ENCODE results near the gene YOD1. TPM values are rescaled to one million over a fixed set of nuclear protein-coding genes. Genes with fewer than 3 reads are reported as not detected.

Gene YOD1
- total RNA-seq, 1 experiment from 2014 or later, result 11.8 TPM

- Mint-ChIP-seq H3K27ac (ENCODE audit: unreplicated experiment) (peak overlapping the region; percentile 97), H3K36me3 (ENCODE audit: insufficient read depth, unreplicated experiment) (peaks cover 48% of the 10 kb centered on the region), H3K27me3 (ENCODE audit: insufficient read depth, unreplicated experiment) (no peaks in the 10 kb centered on the region), H3K9me3 (ENCODE audit: unreplicated experiment) (no peaks in the 10 kb centered on the region), H3K4me1 (ENCODE audit: low read depth, unreplicated experiment) (peaks cover 15% of the 10 kb centered on the region), H3K4me3 (ENCODE audit: unreplicated experiment) (peak overlapping the region; percentile 94)
- Histone ChIP-seq H3K27me3 (replicated peaks; ENCODE audit: control insufficient read depth, insufficient read depth, low read length) (no peaks in the 10 kb centered on the region), H3K36me3 (ENCODE audit: control insufficient read depth, insufficient read depth, low read length) (0 out of 2 replicates have a peak, but pooled peaks cover 1% of the 10 kb centered on the region), H3K4me1 (peaks cover 27% of the 10 kb centered on the region), H3K9me3 (no peaks in the 10 kb centered on the region), H3K4me3 (ENCODE audit: low read depth, low read length) (peak overlapping the region; percentile 73)
- peak in 1 of 2 experiments; percentile 54 for DNase-seq
- ChIA-PET POLR2A (interaction anchor here (1.8 kb wide), 1 partner anchor 17 kb away, joined by 4 read pairs; the partner anchor contains the start of gene C1orf116), CTCF (interaction anchor here (1.7 kb wide), 1 partner anchor 18 kb away, joined by 12 read pairs; the partner anchor contains the start of gene C1orf116)
- BruUV-seq (replicated peaks), result no TSS peak
- TF ChIP-seq, protein P1, sequence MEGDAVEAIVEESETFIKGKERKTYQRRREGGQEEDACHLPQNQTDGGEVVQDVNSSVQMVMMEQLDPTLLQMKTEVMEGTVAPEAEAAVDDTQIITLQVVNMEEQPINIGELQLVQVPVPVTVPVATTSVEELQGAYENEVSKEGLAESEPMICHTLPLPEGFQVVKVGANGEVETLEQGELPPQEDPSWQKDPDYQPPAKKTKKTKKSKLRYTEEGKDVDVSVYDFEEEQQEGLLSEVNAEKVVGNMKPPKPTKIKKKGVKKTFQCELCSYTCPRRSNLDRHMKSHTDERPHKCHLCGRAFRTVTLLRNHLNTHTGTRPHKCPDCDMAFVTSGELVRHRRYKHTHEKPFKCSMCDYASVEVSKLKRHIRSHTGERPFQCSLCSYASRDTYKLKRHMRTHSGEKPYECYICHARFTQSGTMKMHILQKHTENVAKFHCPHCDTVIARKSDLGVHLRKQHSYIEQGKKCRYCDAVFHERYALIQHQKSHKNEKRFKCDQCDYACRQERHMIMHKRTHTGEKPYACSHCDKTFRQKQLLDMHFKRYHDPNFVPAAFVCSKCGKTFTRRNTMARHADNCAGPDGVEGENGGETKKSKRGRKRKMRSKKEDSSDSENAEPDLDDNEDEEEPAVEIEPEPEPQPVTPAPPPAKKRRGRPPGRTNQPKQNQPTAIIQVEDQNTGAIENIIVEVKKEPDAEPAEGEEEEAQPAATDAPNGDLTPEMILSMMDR (IDR thresholded peaks at IDR 0.05; ENCODE audit: insufficient read depth in 1 of 2, low read depth in 1 of 2, low read length in 1 of 2, severe bottlenecking in 1 of 2, unreplicated experiment in 1 of 2), result peak; percentile 80 to 86
- intact Hi-C loops (cut with micrococcal nuclease; ENCODE audit: unreplicated experiment), result loop anchor here (2.0 kb wide), 2 partner anchors 17 to 39 kb away; partner anchors contain the start of genes C1orf116 and C4BPB
Measured at GRCh38 chr1:207049974-207050391, 1.0 kb downstream of the YOD1 start.

DNA sequence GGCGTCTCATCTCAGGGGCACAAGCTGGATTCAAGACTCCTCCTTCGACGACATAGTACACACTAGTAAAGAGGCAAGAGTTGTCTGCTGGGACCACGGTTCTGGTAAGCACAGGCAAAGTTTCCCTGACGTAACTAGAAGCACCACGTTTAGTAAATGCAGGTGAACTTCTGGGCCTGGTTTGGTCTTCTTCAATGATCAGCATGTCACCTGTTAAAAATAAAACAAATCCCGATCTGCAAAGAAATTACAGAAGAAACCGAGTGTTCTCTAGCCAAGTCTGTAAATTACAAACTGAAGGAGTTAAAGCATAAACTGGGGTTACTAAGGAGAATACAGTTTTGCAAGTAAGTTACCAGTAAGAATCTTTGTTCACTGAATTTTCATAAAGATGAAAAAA lies 1.5 kb downstream of the YOD1 start:
- Mint-ChIP-seq H3K36me3 (ENCODE audit: insufficient read depth, unreplicated experiment) (peaks cover 51% of the 10 kb centered on the region), H3K9me3 (ENCODE audit: unreplicated experiment) (no peaks in the 10 kb centered on the region), H3K27ac (ENCODE audit: unreplicated experiment) (peak overlapping the region; percentile 97), H3K4me3 (ENCODE audit: unreplicated experiment) (peak overlapping the region; percentile 94), H3K4me1 (ENCODE audit: low read depth, unreplicated experiment) (peaks cover 10% of the 10 kb centered on the region), H3K27me3 (ENCODE audit: insufficient read depth, unreplicated experiment) (no peaks in the 10 kb centered on the region)
- intact Hi-C loops (cut with micrococcal nuclease; ENCODE audit: unreplicated experiment), result no loop called here
- TF ChIP-seq, protein P1 (IDR thresholded peaks at IDR 0.05; ENCODE audit: insufficient read depth in 1 of 2, low read depth in 1 of 2, low read length in 1 of 2, severe bottlenecking in 1 of 2, unreplicated experiment in 1 of 2), result no peak
- ChIA-PET POLR2A (interaction anchor here (1.8 kb wide), 1 partner anchor 17 kb away, joined by 4 read pairs; the partner anchor contains the start of gene C1orf116), CTCF (interaction anchor here (1.7 kb wide), 1 partner anchor 17 kb away, joined by 12 read pairs; the partner anchor contains the start of gene C1orf116)
- Histone ChIP-seq H3K36me3 (ENCODE audit: control insufficient read depth, insufficient read depth, low read length) (0 out of 2 replicates have a peak, but pooled peaks cover 1% of the 10 kb centered on the region), H3K4me3 (ENCODE audit: low read depth, low read length) (peak overlapping the region; percentile 73), H3K27me3 (replicated peaks; ENCODE audit: control insufficient read depth, insufficient read depth, low read length) (no peaks in the 10 kb centered on the region), H3K4me1 (peaks cover 31% of the 10 kb centered on the region), H3K9me3 (no peaks in the 10 kb centered on the region)
- no peak for DNase-seq
- no TSS peak for BruUV-seq (replicated peaks)

DNA sequence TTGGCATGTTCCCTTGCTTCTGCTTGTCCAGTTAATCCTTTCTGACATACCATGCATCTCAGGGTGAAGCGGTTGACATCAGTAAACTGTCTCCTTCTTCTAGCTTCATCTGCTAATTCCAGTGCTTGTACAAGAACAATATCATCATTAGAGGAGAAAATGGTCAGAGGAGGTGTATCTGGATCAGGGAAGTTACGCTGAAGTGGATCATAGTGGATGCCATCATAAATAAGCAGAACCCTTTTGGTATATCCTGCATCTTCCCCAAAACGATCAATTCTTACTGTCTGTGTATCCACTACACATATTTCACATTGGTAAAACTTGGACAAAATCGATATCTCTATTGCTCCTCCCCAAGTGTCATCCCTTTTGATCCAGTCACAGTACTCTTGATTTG lies 2.0 kb downstream of the YOD1 start:
- Mint-ChIP-seq H3K9me3 (ENCODE audit: unreplicated experiment) (no peaks in the 10 kb centered on the region), H3K36me3 (ENCODE audit: insufficient read depth, unreplicated experiment) (peaks cover 51% of the 10 kb centered on the region), H3K4me3 (ENCODE audit: unreplicated experiment) (peak overlapping the region; percentile 94), H3K27me3 (ENCODE audit: insufficient read depth, unreplicated experiment) (no peaks in the 10 kb centered on the region), H3K4me1 (ENCODE audit: low read depth, unreplicated experiment) (peaks cover 7% of the 10 kb centered on the region), H3K27ac (ENCODE audit: unreplicated experiment) (no peak overlapping the region)
- no peak overlapping the region for H3K4me3 ChIP-seq (ENCODE audit: low read depth, low read length)
- H3K9me3 ChIP-seq, result no peaks in the 10 kb centered on the region
- TF ChIP-seq, protein P1 (IDR thresholded peaks at IDR 0.05; ENCODE audit: insufficient read depth in 1 of 2, low read depth in 1 of 2, low read length in 1 of 2, severe bottlenecking in 1 of 2, unreplicated experiment in 1 of 2), result no peak
- CTCF ChIA-PET, result interaction anchor here (1.7 kb wide), 1 partner anchor 17 kb away, joined by 12 read pairs; the partner anchor contains the start of gene C1orf116
- H3K27me3 ChIP-seq (replicated peaks; ENCODE audit: control insufficient read depth, insufficient read depth, low read length), result no peaks in the 10 kb centered on the region
- POLR2A ChIA-PET, result no interaction called here
- peaks cover 34% of the 10 kb centered on the region for H3K4me1 ChIP-seq
- 0 out of 2 replicates have a peak, but pooled peaks cover 1% of the 10 kb centered on the region for H3K36me3 ChIP-seq (ENCODE audit: control insufficient read depth, insufficient read depth, low read length)
- TSS peak; percentile 14 for BruUV-seq (replicated peaks)
- DNase-seq, result no peak
- intact Hi-C loops (cut with micrococcal nuclease; ENCODE audit: unreplicated experiment), result no loop called here
